SHP77 (cell line): Measurements from ENCODE around the gene CNTNAP5.

Source experiments
- DNase-seq, 2 experiments: peaks; one replicate each; lab custom pipeline; 2025; lab: John Stamatoyannopoulos, UW

The CNTNAP5 gene

DNA sequence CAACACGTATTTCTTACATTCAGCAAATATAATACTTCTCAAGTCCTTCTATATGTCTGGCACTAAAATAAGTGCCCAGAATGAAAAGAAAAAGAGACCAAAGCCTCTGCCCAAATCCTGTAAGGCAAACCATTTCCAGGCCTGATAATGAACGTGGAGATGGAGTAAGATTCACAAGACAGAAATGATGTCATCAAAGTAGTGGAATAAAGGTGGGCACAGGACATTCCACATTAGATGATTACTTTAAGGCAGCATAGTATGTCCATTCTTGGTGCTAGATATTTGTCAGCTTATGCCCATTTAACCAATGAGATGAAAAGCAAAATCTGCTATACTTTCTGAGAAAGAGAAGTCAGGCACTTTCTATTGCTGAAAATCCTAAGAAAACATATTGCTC is 38.5 kb downstream of the CNTNAP5 start:
- DNase-seq = no peak

DNA sequence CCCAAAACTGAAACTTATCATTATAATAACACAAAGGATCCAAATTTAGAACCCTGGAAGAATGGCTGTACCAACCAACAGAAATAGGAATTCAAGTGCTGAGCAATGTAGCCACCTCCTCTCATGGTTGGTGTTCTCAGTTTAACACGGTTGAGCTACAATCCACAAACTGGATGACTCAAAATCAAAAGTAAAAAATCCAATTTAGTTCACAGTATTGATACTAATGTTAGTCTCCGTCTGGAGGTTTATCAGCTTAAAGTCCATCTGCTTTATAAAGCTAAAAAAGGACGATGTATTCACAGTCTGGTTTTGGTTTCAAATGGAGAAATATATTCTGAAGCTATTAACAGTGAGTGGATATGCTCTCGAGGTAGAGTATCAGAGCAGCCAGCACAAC is 40.5 kb downstream of the CNTNAP5 start:
- no peak for DNase-seq

DNA sequence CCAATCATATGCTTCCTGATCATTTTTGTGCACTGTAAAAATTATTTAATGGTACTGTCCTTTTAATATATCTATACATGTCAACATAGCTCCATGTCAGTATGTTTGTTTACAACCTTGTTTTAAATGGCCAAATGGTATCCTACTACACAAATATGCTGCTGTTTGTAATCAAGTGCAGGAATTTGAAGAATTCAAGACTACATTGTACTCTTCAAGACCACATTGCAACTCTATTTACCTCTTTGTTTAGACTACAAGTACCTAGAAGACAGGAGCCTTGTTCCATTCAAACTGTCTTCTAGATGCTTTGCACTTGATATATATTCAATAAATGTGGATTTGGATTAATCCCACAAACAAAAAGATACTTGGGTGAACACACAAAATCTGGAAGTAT is 41.7 kb downstream of the CNTNAP5 start:
- DNase-seq = no peak

DNA sequence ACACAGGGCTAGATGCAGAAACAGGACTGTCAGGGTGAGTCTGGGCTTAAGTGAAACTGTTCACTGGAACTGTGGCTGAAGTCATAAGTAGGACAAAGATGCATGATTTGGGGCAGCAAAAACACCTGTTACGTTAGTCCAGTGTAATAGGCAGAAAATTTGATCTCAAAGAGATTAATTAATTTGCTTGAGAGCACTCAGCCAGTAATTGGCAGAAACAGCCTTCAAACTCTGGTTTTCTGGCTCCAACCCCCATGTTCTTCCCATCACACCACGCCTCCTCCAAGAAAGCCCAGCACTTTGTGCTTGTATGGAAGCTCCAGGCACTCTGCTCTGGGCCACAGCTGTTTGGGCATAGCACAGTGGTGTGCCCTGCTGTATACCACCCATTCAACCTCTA is 54.0 kb downstream of the CNTNAP5 start:
- DNase-seq = no peak

DNA sequence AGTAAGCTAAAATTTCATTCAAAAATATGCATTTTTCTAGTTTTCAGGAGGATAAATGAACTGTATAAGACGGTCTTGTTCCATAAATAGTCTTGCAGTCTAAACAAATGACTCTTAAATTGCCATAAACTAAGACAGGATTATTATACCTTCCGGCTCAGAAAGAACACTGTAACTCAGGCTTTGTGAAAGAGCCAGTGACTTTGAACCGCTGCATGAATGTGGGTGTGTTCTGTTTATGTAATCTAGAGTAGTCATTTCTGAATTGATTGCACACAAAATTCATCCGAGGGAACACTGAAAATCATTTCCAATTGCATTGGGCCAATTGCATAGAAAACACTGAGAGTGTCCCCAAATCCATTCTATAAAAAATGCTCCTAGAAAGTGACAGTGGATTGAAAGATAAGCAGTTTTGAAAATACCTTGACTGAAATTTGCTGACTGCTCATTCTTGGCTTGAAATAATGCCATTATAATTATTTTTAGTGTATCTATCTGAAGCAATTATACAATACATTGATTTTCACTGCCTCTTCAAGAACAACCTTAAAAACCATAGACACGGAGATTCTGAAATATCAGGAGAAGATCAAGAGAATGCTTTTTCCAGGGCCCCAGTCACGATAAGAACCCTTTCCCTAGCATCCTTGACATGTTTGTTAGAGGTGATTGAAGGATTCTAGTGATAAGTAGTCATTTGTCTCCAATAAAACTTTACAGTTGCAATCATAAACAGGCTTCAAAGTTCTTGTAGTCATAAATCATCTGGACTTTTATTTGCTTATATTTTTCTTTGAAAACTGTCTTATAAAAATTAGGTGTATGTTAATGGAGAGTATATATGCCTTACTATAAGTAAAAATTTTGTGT is 55.4 kb downstream of the CNTNAP5 start:
- DNase-seq = no peak

DNA sequence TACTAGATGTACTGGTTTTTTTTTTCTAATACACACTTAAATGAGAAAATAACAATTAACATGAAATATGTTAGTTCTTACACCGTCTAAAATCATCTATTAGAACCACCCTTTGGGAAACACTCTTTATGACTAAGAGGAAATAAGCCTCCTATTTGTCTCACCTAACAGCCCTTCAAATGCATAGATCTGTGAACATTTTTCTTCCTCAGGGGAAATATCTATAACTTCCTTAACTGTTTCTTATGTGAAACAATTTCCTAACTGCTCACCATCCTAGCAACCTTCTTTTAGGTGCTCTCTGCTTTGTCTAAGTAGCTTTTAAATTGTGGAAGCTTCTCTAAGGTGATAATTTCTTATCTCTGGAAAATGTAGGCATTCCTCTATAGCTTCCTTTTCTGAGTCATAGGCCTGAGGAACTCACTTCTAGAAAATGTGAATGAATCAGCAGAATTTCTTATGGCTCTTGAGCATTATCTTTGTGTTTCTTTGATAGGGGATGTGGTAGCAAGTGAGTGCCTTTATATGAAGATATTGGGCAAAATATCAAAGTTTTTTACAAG is 56.1 kb downstream of the CNTNAP5 start:
- DNase-seq = no peak

DNA sequence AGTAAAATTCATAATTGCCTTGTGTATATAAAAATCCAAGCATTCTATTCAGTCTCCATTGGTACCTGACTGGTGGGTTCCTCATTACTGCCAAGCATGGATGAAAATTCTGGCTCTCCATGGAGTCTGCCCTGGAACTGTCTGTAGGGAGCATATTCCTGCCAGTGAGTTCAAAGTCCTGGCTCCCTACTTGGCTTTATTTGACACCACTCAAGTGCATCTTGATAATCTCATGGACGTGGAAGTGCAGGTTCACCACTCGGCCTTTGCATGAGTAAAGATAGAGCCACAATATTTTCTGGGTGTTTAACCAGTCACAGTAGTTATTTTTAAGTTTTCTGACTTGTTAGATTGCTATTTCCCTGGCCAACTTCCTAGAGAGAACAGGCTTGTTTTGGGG is 63.5 kb downstream of the CNTNAP5 start:
- no peak for DNase-seq

DNA sequence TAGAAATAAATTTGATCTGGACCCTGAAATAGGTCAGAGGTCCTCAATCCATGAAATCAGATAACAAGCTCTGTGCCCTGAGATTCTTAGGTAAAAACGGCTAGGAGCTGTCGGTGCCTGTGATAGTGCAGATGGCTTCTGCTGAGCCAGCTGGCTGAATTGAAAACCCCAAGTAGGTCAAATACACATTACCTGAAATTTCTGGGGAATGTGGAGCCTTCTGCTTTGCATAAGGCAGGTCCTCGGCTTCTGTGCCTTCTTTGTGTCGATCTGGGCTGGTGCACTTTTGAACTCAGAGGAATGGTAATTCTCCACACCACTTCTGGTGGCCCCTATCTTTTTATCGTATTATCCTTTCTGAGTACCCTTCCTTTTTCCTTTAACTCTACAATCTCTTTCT is 66.6 kb downstream of the CNTNAP5 start:
- DNase-seq = no peak

DNA sequence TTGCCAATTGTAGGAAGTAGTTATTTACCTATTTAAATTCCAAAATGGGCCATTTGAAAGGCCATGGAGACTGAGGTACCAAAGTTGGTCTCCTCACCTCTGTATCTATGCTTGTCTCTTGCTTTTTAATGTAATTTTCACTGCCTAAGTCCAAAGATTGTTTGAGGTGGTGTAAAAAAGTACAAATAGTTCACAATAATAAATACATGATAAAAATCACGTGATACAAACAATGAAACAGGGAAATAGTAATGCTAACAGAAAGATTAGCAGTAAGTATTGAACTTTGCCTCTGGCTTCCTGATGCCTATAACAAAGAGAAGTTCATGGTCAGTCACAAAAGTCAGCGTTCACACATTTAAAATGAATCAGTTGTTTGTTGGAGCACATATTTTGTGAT is 67.6 kb downstream of the CNTNAP5 start:
- DNase-seq = no peak

DNA sequence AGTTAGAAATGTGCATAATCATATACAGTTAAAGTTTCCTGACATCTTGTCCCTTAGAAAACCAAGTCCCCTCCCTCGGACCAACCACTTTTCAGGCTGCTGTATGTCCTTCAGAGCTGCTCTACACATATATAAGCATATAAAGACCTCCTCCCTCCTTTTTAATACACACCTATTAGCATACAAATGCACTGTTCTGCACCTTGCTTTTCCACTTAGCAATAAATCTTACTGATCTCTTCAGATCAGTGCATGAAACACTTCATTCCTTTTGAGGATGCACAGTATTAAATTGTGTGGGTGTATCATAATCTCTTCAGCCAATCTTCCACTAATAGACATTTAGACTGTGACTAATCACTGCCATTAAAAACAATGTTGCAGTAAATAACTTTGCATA is 79.8 kb downstream of the CNTNAP5 start:
- no peak for DNase-seq

DNA sequence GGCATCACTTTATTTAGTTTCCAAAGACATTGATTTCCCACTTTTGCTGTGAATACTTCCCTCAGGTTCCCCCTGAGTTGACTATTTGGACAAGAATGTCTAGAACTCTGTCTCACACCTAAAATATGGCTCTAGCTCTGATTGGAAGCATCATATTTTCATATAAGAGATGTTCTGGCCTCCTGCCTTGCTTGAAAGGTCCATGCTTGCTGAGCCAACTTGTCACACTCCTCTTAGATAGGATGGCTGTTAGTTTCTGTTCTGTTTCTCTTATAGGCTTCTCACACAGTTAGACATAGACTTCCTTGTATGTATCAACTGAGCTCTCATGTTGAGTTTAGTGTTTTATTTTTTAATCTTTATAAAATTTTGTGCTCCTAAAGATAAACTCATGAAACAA is 87.1 kb downstream of the CNTNAP5 start:
- DNase-seq = no peak

DNA sequence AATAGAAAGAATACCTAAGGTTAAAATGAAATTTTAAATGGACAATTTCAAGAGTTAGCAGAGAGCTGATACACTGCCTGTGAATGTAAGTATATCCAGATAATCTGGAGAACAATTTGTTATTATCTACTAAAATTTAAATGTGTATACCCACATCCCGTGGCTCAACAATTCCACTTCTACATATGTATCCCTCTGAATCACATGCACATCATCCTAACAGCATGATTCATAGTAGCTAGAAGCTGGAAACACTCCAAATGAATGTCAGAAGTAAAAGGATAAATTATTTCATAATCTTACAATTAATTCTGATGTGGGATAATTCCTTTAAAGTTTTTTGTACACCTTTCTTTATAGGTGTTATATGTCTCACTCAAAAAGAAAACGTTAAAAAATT is 87.9 kb downstream of the CNTNAP5 start:
- DNase-seq = no peak

DNA sequence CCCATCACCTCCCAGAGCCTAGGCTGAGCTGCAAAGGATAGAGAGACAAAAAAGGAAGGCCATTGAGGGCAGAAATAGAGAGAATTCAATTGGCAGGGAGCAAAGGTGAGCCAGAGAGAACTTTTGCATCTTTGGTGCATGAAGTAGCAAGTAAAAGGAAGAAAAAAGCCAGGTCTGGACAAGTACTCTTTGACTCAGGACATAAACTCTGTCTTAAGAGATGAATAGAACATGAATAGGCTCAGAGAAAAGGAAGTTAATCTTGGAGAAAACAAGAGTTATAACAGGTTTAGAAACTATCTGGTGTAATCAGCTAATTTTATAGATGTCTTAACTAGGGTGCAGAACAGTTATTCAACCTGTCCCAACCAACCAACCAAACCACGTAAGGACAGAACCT is 95.2 kb downstream of the CNTNAP5 start:
- no peak for DNase-seq

DNA sequence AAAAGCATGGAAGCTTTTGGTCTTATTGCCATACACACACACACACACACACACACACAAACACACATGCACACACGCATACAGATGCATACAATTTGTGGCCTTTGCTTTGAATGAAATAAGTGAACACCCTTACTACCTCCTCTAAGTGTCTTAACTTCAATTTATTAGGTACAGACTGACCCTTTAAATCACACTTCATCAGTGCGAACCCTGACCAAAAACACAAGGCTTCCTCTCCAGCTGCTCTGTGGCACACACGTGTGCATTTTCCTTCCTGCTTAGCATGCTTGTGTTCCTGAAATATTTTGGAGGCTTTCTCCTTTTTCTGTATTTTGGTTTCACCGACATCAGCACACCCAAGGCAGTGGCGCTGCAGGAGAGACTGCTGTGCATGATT is 96.0 kb downstream of the CNTNAP5 start:
- no peak for DNase-seq

DNA sequence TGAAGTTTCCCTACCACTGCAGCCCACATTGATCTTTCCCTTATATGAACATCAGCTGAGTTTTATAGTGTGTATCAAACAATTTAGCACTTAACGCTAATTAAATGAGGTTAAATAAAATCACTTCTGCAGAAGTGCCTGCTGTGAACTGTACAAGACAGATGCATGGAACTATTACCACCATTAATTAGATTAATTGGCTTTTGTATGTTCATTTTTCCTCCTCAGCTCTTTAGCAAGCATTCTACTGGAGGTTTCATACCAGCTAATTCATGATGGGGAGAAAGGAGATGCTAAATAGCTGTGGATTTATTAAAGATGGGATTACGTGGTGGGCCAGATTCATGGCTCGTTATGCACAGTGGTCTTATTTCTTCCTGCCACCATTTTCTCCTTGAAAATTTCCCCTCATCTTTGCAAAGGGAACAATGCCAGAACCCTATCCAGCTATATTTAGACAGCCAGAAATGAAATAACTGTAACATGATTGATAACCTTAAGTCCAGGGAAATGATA is 96.7 kb downstream of the CNTNAP5 start:
- DNase-seq = no peak

DNA sequence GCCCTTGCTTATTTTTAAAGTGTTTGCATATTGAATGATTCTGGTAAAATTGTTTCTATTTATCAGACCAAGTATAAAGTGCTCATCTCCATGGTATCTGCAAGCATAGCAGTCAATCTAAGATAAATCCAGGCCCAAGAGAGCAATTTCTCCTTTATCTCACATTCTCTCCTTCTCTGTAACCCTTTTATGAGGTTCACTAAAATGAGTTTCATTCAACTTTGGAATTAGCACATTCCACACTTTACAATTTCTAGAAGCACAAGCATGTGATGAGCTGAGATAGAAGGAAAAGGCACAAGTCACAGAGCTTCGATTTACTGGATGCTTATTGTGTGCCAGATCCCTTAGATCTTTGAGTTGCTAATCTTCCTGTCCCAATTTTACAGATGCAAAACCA is 97.3 kb downstream of the CNTNAP5 start:
- no peak for DNase-seq

DNA sequence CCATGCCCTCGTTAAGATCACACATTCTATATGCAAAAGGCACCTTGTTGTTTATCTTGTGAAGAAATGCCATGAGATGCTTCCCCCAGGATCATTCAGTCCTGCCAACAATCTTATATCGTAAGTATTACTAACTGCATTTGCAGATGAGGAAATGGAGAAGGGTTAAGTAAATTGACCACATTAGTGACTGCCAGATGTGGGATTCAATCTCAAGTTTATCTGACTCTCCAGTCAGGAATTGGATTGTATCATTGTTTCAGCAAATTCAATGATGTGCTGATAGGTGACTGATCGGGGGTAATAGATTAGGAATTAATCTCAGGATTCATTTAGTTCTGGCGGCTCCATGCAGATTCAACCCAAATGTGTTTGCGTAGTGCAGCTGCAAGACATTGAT is 106.2 kb downstream of the CNTNAP5 start:
- no peak for DNase-seq

DNA sequence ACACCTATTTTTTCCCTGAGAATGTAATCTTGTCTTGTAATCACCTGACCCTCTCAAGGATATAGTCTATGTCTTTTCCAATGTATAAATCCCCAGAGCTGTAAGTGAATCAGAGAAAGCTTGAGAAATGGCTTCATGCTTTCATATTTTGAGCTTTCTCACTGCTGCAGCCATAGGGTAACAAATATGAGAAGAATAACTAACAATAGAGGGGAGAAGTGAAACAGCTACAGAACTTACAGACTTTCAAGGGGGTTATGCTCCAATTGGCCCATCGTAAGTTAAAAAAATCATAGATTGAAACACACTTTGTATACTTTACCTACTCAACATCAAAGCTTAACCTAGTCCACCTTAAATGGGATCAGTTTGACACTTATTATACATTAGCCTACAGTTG is 111.0 kb downstream of the CNTNAP5 start:
- no peak for DNase-seq

DNA sequence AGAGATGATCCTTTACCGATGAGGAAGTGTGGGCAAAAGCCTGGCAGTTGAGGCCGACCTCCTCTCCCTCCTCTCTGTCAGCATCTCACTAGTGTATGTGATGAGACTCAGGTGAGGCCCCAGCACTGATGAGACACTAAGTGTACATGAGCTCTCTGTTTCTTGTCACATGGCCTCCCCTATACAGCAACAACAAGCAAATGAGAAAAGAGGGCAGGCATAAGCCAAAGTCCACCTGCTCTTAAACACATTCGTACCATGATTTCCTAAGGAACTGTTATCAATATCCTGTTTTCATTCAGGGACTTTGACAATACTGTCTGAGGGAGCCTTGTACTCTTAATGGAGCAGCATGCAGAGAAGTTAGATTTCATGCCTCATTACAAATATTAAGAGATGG is 113.0 kb downstream of the CNTNAP5 start:
- DNase-seq = no peak

DNA sequence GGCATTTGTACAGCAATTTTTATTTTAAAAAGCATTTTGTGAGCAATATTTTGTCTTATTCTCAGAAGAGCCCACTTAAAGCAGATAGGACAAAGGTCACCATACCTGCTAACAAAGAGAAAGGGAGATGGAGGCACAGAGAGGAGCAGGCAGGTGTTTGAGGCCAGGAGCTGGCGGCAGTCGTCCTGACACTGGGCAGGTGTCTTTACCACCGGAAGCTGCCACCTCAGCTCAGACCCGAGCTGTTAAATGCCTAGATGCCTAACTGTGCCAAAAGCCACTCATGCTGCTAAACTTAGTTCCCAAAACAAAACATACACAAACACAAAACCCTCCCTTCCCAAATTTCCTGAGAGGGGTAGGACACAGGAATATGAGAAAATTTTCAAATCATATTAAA is 120.9 kb downstream of the CNTNAP5 start:
- peak; percentile 54 to 87 for DNase-seq

DNA sequence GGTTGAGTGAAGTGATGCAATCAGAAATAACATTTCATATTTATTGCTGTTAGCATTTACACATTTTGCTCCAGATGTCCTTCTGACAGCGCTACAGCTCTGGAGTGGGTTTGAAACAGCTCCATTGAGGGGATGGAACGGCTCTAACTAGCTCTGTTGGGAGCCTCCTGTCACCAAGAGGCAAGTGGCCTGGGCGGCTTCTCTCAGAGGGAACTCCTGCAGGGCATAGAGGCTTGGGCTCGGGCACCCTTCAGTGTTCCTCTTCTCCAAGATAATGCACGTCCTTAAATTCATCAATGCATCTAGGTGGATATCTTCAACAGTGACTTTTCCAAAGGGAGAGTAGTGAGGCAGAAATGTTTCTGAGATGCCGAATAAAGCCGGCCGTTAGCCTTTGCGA is 122.5 kb downstream of the CNTNAP5 start:
- peak; percentile 29 for DNase-seq

DNA sequence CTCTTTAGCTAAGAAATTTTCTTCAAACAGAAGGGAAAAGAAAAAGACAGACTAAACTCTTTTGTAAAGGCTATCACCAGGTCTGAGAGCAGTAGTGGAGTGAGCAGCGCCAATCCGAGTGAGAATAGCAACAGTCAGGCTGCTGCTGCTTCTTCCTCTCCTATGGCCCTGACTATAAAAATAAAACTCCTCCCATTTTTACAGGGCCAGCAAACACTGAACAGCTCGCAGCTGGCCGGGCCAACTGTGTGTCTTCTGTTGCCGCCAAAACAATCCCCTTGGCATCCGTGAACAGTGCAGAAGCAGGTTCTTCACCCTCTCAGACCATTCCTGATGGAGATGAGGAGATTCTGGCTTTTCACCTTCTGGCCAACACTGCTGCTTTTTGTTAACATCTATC is 124.5 kb downstream of the CNTNAP5 start:
- DNase-seq = peak; percentile 83 to 89

DNA sequence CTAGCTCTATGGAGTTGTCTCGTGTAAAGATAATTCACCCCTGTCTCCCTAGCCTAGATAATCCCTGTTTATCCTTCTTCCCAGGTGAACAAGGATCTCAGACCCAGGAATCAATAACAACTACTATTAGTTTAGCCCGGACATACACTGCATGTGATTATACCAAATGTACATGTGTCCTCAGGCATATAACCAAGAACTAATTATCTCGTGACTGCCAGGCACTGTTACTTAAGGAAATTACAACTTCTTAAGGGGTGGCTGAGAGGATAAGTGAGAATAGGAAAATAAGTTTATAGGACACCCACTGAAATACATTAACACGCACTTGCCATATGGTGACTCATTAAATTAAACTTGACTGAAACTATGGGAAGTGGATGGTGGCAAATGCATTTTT is 126.6 kb downstream of the CNTNAP5 start:
- DNase-seq = no peak

DNA sequence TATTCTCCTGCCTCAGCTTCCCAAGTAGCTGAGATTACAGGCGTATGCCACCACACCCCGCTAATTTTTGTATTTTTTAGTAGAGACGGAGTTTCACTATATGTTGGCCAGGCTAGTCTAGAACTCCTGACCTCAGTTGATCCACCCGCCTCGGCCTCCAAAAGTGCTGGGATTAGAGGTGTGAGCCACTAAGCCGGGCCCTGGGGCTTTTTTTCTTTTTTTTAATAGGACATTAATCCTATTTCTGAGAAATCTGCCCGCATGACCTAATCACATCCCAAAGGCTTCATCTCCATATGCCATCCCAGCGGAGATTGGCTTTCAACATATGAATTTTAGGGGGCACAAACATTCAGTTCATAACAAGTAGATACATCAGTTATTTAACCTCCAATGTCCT is 128.6 kb downstream of the CNTNAP5 start:
- no peak for DNase-seq
